ENCODE data around the gene PITPNM1. TPM values are rescaled to one million over a fixed set of nuclear protein-coding genes. Genes with fewer than 3 reads are reported as not detected.
A peak's percentile ranks its signal among the peaks of the same experiment; 100 is the strongest.

The PITPNM1 gene
- total and polyA plus RNA-seq, 2 of the 13 experiments (the other 11 are each of a cell fraction or from before 2014, with no cell fraction given) = 8.2 to 8.5 TPM

DNA sequence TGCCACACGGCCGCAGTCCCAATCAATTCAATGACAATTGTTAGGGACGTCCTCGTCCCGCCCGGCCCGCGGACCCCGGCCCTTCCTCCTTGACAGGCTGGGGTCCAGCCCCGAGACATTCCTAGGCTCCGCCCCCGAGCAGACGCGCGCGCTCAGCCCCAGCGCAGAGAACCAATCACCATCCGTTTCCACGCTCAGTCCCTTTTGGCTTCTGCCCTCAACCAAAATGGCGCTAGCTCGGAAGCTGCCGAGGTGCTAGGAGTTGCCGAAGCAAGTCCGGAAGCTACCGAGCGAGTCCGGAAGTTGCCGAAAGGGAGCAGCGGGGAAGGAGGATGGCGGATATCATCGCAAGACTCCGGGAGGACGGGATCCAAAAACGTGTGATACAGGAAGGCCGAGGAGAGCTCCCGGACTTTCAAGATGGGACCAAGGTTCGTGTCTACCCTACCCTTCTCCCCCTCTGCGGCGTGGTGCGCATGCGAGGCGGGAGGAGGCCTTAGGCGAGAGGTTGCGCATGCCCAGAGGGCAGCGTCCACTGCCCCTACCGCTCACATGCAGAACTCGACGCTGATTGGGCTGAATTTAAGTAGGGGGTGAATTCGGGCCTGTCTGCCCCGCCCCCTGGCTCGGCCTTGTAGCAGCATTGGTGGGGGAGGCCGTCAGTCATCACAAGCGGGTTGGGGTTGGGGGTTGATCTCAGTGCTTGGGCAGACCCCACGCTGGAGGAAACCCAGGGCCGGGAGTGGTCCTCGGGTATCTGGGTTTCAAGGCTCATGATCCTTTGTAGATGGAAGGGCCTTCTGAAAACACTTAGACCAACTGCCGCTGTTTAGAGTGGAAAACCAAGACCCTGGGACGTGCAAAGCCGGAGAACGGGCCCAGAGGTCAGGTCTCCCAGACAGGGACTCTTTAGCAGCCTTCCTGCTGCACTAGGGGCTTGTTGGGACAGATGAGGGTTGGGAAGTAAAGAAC, 22.1 kb downstream of the PITPNM1 start, which contains the start of gene AIP (continued):
- TF ChIP-seq ZNF383 (CRISPR knock-in tag; IDR thresholded peaks at IDR 0.05; ENCODE audit: borderline replicate concordance) = no peak
- TF ChIP-seq MTF2 (CRISPR knock-in tag; IDR thresholded peaks at IDR 0.05; ENCODE audit: borderline replicate concordance) = no peak
- TF ChIP-seq MIXL1 (CRISPR knock-in tag; IDR thresholded peaks at IDR 0.05) = peak; percentile 78; the same call in 1 of the 2 replicates
- no peak for TF ChIP-seq U2AF1 (optimal IDR thresholded peaks at IDR 0.05; ENCODE audit: low read depth, low read length)
- no peak for TF ChIP-seq ZNF143 (CRISPR knock-in tag; IDR thresholded peaks at IDR 0.05)
- TF ChIP-seq PHF5A (CRISPR knock-in tag; IDR thresholded peaks at IDR 0.05; ENCODE audit: low read depth, unreplicated experiment) = peak; percentile 78
- peak; percentile 70 for TF ChIP-seq RBFOX2 (IDR thresholded peaks at IDR 0.05; ENCODE audit: low read depth, low read length)
- TF ChIP-seq, protein P1, sequence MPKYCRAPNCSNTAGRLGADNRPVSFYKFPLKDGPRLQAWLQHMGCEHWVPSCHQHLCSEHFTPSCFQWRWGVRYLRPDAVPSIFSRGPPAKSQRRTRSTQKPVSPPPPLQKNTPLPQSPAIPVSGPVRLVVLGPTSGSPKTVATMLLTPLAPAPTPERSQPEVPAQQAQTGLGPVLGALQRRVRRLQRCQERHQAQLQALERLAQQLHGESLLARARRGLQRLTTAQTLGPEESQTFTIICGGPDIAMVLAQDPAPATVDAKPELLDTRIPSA (CRISPR knock-in tag; IDR thresholded peaks at IDR 0.05; ENCODE audit: borderline replicate concordance) = peak; percentile 92; the same call in 1 of the 2 replicates
- TF ChIP-seq FLYWCH1 (CRISPR knock-in tag; IDR thresholded peaks at IDR 0.05) = peak; percentile 83; the same call in 1 of the 2 replicates
- TF ChIP-seq ZNF768 (CRISPR knock-in tag; IDR thresholded peaks at IDR 0.05) = peak; percentile 74; the same call in 1 of the 2 replicates
- no peak for TF ChIP-seq FOSL1 (CRISPR knock-in tag; IDR thresholded peaks at IDR 0.05; ENCODE audit: borderline replicate concordance)
- 0 out of 2 replicates have a peak, but pooled peaks have one; percentile 49 for TF ChIP-seq ZSCAN20 (CRISPR knock-in tag; IDR thresholded peaks at IDR 0.05; ENCODE audit: borderline replicate concordance)
- no peak for TF ChIP-seq MTA3 (CRISPR knock-in tag; IDR thresholded peaks at IDR 0.05)
- TF ChIP-seq MED13 (CRISPR knock-in tag; IDR thresholded peaks at IDR 0.05) = peak; percentile 80; the same call in 1 of the 2 replicates
- TF ChIP-seq ZNF672 (CRISPR knock-in tag; IDR thresholded peaks at IDR 0.05) = no peak; the same call in 1 of the 2 replicates
- peak; percentile 91 for TF ChIP-seq RXRA (CRISPR knock-in tag; IDR thresholded peaks at IDR 0.05)
- TF ChIP-seq ZFYVE20 (CRISPR knock-in tag; IDR thresholded peaks at IDR 0.05; ENCODE audit: borderline replicate concordance, low read depth) = no peak
- 0 out of 2 replicates have a peak, but pooled peaks have one; percentile 93 for TF ChIP-seq ZNF839 (CRISPR knock-in tag; IDR thresholded peaks at IDR 0.05; ENCODE audit: borderline replicate concordance)
- TF ChIP-seq U2AF2 (IDR thresholded peaks at IDR 0.05; ENCODE audit: low read depth, low read length) = no peak
- TF ChIP-seq FOXM1 (CRISPR knock-in tag; IDR thresholded peaks at IDR 0.05) = 0 out of 2 replicates have a peak, but pooled peaks have one; percentile 72
- 0 out of 2 replicates have a peak, but pooled peaks have one; percentile 57 for TF ChIP-seq FOXA3 (CRISPR knock-in tag; IDR thresholded peaks at IDR 0.05)
- no peak for TF ChIP-seq NBN (conservative IDR thresholded peaks at IDR 0.05)
- peak; percentile 78; the same call in 1 of the 2 replicates for TF ChIP-seq ZNF550 (CRISPR knock-in tag; IDR thresholded peaks at IDR 0.05; ENCODE audit: borderline replicate concordance)
- TF ChIP-seq RARG (CRISPR knock-in tag; IDR thresholded peaks at IDR 0.05; ENCODE audit: low read depth) = no peak
- peak; percentile 95 for TF ChIP-seq MEIS1 (CRISPR knock-in tag; IDR thresholded peaks at IDR 0.05; ENCODE audit: borderline replicate concordance)
- TF ChIP-seq, protein P2, sequence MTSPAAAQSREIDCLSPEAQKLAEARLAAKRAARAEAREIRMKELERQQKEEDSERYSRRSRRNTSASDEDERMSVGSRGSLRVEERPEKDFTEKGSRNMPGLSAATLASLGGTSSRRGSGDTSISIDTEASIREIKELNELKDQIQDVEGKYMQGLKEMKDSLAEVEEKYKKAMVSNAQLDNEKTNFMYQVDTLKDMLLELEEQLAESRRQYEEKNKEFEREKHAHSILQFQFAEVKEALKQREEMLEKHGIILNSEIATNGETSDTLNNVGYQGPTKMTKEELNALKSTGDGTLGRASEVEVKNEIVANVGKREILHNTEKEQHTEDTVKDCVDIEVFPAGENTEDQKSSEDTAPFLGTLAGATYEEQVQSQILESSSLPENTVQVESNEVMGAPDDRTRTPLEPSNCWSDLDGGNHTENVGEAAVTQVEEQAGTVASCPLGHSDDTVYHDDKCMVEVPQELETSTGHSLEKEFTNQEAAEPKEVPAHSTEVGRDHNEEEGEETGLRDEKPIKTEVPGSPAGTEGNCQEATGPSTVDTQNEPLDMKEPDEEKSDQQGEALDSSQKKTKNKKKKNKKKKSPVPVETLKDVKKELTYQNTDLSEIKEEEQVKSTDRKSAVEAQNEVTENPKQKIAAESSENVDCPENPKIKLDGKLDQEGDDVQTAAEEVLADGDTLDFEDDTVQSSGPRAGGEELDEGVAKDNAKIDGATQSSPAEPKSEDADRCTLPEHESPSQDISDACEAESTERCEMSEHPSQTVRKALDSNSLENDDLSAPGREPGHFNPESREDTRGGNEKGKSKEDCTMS (CRISPR knock-in tag; conservative IDR thresholded peaks at IDR 0.05) = peak; percentile 80; the same call in 1 of the 2 replicates
- TF ChIP-seq GLI4 (CRISPR knock-in tag; IDR thresholded peaks at IDR 0.05; ENCODE audit: borderline replicate concordance) = peak; percentile 92; the same call in 1 of the 2 replicates
- peak; percentile 50; the same call in 1 of the 2 replicates for TF ChIP-seq PPARG (CRISPR knock-in tag; conservative IDR thresholded peaks at IDR 0.05)

All from HepG2 (cell line).